HG02981 (cell line): ENCODE data around the gene SPATA2L.
A peak's percentile ranks its signal among the peaks of the same experiment; 100 is the strongest.

Source experiments
- ATAC-seq: cut with Tn5 transposase; IDR thresholded peaks from one replicate; pipeline ENCODE4 v1.9.1; 2021; ENCODE audit warnings: mild to moderate bottlenecking, moderate library complexity; ENCODE audit not compliant: unreplicated experiment

SPATA2L gene

GRCh38 chr16:89729863-89730593 is 28.5 kb upstream of the SPATA2L start:
- no peak for ATAC-seq

DNA sequence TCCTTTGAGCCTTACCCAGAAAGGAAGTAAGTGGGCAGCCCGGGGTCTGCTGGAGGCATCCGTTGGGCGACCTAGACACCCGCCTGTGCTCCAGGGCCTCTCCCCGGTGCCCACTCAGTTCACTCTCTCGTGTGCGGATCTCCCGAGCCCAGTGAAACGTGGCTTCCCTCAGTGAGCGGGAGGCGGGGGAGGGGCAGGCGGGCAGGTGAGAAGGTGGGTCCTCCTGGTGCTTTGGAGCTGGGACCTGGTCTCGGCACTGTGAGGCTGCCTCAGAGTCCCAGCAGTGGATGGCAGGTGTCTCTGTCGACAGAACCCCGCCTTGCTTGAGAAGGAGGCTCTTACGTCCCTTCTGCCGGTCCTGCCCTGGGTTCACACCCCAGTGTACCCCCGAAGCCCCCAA is 27.8 kb upstream of the SPATA2L start:
- ATAC-seq = no peak

DNA sequence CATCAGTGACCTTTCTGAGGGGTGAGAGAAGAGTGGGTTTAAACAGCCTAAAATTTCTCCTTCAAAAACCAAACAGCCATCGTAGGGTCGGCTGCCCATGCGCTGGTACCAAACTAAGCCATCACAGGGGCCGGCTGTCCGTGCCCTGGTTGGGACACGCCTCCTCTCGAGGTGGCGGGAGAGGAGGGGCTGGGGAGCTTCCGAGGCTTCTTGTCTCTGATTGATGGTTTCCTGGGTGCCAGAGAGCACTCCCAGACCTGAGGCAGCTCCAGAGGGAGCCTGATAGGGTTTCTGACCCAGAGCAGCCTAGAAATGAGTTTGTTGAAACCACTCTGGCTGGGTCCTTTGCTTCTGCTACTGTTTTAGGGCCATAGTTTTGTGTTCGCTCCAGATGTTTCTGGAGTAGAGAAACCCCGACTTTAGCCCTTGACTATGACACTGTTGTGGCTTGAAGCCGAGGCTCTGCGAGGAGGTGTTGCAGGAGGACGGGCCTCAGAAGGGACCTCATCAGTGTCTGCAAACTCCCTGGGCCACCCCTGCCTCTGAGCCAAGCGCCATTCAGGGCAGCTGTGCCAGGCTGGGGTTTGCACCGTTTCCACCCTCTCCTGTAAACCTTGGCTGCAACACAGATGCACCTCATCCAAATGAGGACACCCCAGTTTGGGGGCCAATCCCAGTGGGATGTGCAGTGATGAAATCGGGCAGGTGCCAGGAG is 26.1 kb upstream of the SPATA2L start:
- ATAC-seq = no peak

GRCh38 chr16:89723279-89724250 is 22.1 kb upstream of the SPATA2L start:
- ATAC-seq = no peak

DNA sequence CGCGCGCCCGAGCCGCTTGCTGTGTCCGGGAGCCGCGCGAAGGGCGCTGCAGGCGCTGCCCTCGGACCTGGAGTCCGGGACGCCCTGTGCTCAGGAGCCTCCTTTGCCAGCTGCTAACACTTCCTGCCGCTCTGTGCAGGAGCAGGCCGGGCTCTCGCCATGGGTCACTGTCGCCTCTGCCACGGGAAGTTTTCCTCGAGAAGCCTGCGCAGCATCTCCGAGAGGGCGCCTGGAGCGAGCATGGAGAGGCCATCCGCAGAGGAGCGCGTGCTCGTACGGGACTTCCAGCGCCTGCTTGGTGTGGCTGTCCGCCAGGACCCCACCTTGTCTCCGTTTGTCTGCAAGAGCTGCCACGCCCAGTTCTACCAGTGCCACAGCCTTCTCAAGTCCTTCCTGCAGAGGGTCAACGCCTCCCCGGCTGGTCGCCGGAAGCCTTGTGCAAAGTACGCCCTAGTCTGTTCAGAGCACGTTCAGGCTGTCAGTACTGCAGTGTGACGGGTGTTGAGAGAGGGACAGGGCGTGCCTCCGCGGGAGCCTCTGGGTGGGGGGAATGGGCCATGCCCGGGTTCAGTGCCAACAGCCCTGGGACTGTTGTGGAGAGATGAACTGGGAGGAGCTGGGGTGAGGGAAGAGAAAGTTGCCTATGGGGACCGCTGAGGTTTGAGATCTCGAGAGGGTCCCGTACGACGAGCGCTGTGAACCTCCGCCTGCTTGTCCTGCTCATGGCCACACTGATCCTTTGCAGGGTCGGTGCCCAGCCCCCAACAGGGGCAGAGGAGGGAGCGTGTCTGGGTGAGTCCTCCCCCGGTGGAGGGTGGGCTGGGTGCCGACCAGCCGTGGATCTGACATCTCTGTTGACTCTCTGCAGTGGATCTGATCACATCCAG is 21.1 kb upstream of the SPATA2L start:
- no peak for ATAC-seq

DNA sequence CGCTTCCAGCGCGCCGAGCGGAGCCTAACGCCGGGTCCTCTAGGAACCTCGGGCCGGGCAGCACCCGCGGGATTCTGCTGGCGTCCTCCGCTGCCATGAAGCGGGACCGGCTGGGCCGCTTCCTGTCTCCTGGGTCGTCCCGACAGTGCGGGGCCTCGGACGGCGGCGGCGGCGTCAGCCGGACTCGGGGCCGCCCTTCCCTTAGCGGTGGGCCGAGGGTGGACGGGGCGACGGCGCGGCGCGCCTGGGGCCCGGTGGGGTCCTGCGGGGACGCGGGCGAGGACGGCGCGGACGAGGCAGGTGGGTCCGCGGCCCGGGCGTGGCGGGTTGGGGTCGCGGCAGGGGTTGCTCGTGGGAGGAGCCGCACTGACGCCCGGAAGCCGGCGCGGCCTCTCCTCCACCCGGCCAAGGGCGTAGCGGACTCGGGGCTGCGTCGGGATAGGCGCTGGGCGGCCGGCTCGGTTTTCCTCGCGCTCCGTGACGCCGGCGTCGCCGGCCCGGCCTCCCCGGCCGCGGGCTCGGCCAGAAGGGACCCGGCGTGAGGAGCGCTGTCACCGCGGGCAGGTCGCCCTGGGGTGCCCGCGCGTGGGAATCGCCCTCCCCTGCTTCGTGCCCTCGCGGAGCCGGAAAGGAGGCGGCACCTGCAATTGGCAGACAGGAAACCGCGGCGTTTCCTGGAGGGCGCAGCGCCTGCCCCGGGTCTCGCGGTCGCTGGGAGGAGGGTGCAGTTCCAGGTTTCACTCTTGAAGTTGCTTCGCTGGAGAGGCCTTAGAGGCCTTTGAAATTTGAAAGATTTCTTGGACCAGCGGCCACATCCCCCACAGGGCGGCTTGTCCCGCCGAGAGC is 20.3 kb upstream of the SPATA2L start:
- peak; percentile 27 for ATAC-seq

GRCh38 chr16:89720813-89721545 is 19.5 kb upstream of the SPATA2L start, which contains the start of the genes VPS9D1 and ZNF276:
VPS9D1 (minus strand) TSS chr16:89720898; CDS start chr16:89720861, 37 bp downstream.
ZNF276 (plus strand) TSS chr16:89721537; CDS start chr16:89721641, 104 bp downstream.
- ATAC-seq = peak; percentile 46

- ATAC-seq = peak; percentile 9
Measured at GRCh38 chr16:89720551-89720812, 19.0 kb upstream of the SPATA2L start.

DNA sequence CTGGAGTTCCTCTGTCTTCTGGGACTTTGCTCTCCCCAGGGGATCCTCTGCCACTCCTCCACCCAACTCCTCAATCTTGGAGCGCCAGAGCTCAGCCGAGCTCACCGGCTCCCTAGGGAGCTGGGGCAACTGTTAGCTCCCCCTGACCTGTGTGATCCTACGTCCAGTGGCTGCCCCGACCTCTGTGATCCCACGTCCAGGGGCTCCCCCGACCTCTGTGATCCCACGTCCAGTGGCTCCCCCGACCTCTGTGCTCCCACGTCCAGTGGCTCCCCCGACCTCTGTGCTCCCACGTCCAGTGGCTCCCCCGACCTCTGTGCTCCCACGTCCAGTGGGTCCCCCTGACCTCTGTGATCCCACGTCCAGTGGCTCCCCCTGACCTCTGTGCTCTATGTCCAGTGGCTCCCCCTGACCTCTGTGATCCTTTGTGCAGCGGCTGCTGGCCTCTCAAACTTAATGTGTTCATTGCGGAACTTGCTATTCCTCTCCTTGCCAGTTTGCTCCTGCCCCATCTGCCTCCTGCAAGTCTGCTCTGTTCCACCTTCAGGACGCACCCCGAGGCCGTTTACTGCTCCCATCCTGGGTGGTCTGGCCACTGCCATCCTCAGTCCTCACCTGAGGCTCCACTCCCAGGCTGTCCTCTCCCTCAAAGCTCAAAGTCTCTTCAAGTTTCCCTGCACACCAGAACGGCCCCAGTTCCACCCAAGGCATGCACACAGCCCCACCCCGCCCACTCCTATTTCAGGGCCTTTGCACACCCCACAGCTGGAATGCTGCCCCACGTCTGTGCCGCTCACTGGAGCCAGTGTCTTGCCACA is 16.4 kb upstream of the SPATA2L start:
- no peak for ATAC-seq

DNA sequence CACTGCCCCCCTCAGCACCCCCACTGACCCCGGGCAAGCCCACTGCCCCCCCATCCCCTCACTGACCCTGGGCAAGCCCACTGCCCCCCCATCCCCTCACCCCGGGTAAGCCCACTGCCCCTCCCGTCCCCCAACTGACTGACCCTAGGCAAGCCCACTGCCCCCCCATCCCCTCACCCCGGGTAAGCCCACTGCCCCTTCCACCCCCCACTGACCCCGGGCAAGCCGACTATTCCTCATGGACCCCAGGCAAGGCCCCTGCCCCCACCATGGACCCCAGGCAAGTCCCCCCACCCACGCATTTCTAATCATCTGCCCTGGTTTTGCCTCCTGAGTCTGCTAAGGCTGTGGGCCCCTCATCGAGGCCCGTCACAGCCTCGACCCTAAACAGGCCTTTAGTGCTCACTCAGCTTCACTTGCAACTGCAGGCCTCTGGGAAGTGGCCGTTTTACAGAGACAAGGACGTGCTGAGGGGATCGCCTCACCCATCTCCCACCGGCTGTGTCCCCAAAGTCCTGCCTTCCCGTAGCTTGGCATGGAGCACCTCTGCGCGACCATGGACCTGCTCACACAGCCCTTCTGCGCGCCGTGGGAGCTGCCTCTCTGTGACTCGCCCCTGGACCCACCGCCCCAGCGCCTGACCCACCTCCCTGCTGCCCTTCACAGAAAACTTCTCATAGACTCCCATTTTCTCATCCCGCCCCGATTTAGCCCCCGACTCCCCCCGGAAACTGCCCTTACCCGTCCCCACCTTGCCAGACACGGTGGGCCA is 15.6 kb upstream of the SPATA2L start:
- ATAC-seq = no peak

DNA sequence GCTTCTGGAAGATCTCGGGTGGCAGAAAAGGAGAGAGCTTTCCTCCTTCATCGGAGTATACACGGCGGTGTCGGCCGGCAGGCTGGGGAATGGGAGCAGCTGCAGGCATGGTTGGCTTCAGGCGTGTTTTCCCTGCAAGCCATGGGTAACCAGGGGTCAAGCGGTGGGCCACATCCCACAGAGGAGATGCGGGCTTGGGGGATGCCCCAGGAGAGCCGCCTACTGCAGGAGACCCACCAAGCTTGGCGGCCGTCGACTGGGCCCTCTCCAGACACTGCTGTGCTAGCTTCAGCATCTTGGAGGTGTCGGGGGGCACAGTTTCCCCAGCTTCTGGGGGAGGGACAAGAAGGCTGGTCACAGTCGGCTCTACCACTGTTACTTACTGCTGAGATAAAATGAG is 15.0 kb upstream of the SPATA2L start:
- ATAC-seq = no peak

DNA sequence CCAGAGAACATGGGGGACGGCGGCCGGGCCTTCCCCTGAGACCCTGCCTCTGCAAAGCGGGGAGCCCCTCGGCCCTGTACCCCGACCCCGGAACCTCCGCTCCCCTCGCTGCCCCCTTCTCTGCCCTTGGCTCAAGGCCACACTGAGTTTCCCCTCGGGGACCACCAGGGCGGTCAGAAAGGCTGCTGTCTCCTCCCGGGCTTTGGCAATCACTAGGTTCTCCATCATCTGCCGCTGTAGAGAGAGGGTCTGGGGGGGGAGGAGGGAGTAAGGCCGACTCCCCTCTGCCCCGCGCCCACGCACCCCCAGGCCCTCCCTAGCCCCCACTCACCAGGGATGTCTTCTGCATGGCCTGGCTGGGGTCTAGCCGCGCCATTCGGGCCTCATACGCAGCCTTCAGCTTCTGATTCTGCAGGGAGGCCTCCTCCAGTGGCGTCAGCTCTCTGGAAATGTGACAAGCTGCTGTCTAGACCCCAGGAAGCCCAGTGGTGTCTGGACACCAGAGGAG is 10.8 kb upstream of the SPATA2L start:
- ATAC-seq = no peak

GRCh38 chr16:89711601-89712273 is 10.2 kb upstream of the SPATA2L start:
- no peak for ATAC-seq

GRCh38 chr16:89710709-89711564 is 9.4 kb upstream of the SPATA2L start:
- no peak for ATAC-seq

- ATAC-seq = no peak
Measured at GRCh38 chr16:89709716-89710432, 8.4 kb upstream of the SPATA2L start.
